ENCODE measurements around the gene JMJD4.

Gene JMJD4

DNA sequence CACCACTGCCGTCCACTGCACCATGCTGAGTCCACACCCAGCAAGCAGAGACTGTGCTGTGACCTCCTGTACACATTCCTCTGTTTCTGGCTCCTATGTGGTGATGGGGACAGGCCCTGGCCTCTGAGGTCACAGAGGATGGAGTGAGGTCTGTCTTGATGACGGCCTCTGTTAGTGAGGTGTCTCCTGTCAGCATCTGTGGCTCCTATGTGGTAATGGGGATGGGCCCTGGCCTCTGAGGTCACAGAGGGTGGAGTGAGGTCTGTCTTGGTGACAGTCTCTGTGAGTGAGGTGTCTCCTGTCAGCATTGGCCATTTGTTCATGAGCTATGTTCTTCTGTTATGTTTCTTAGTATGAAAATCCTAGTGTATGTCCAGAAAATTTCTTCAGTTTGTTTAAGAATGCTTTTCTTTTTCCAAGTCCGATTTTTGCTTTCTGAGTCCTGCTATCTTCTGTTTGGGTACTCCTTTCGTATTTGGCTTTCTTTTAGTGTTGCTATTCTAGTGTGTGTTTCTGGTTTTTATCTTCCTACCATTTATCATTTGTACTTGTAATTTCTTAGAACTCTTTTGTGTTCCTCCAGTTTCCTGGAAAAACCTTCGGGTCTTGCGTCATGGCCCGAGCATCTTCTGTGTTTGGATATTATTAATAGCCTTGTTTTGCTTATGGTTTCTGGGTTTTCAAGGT is 13.5 kb upstream of the JMJD4 start:
- no peak for DNase-seq

- DNase-seq: no peak
Measured at GRCh38 chr1:227747948-227748495, 12.9 kb upstream of the JMJD4 start.

- no peak for DNase-seq
Measured at GRCh38 chr1:227747382-227747781, 12.3 kb upstream of the JMJD4 start.

- DNase-seq: no peak
Measured at GRCh38 chr1:227746676-227747075, 11.6 kb upstream of the JMJD4 start.

DNA sequence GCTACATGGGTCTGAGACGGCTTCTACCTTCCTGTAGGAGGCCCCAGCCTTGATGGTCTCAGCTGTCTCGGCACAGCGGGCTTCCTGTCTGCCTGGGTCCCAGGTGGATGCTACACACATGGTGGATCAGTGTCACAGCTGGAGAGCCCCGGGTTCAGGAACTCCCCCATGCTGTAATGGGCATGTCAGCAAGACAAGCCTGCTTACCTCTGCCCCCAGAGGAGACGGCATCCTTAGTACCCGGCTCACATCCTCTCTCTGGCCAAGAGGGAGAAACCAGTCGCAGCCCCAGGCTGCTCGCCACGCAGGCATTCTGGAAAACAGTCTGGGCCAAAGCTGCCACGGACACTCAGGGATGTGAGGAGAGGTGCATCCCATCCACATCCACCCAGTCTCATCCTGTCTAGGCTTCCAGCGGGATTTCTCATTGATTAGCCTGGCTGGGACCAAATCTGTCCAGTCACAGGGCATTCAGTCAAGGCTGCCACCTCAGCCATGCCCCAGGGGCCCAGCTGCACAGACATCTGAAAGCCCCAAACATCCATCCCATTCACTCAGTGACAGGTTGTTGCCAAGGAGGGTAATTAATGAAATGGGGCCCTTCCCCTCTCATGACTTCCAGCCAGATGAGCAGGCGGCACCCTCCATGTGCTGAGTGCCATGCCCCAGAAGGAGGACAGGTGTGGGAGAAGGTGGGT is 10.6 kb upstream of the JMJD4 start:
- DNase-seq: no peak

GRCh38 chr1:227744668-227745067 is 9.6 kb upstream of the JMJD4 start:
- no peak for DNase-seq

DNA sequence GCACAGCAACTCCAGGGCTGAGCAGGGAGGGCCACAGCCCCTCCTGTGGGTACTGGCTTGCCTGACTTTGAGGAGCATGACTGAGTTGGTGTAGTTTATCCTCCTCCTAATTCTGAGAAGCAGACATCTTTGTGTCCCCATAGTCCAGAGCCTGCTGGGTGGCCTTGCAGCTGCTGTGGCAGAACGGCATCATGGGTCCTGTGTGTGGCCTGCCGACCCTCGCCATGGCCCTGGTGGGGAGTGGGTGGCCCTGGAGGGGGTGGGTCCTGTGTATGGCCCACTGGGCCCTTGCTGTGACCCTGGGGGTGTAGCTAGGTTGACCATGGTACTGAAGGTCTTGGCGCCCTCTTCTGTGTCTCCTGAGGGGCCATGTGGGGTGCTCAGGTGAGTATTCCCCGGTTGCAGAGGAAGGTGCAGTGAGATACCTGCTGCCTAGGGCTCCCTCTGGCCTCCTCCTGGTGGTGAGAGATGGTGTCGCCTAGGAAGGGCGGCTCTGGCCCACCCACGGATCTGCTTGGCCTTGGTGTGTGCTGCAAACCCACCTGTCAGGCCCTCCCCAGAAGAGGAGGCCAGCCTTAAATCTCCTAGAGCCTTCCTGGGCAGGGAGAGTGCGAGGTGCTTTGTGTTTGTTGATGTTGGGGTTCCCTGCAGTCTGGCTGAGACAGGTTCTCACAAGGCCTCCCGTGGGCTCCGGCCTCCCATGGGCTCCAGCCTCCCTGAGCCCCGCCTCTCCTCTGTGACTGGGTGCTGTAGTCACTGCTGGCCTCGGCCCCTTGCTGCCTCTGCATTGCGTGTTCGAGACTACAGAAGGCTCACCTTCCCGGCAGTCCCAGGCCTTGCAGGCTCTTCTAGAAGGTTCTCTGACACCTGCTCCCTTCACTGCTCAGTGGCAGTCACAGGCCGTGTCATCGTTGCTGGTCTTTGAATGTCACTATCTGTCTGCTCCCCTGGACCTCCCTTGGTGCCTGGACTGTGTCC is 7.9 kb upstream of the JMJD4 start:
- DNase-seq: no peak

DNA sequence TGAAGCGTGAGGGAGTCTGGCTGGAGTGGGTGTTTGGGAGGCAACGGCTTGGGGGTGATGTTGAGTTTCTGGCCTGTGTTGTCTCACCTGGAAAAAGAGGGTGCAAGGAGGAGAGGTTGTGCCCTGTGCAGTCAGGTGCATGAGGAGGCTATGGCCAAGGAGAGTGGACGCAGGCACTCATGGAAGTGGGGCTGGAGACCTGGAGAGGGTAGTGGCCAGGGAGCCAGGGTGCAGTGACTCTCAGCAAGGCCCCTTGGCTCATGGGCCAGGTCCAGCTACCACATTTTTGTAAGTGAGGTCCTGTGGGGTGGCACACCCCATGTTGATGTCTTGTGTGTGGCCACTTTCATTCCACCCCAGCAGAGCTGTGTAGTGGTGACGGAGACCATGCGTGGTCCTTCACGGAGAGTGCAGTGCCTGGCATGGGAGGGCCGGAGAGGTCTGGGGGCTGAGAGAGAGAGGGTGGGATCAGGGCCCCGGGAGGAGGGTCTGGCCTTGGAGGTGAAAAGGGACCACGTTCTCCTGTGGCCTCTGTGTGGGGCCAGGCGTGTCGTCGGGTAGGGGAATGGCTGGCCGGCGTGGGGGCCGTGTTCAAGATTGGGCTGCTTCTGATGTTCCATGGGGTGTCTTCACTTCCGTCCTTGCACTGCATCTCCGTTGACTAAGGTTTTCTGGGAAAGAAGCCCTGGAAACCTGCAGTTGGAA is 6.2 kb upstream of the JMJD4 start:
- DNase-seq: no peak

DNA sequence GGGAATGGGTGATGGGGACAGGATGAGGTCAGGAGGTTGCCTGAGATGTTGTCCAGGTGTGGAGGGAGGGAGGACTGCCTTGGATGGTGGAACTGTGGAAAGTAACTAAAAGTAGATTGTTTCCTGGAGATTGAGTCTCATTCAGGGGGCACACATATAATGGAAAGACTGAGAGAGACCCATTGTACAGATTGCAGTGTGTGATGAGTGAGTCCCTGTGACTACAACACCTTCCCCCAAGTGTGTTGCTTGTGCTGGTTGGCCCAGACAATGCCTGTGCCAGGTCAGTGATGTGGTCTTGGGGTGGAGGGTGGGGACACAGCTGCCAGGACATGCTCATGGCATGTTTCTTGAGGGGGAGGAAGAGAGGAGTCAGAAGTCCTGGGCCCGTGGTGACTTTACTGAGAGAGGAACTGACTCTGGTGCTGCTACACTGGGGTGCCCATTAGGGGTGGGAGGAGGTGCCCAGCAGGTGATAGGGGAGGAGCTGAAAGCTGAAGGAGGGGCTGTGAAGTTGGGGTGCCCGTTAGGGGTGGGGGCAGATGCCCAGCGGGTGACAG is 5.4 kb upstream of the JMJD4 start:
- DNase-seq: no peak

GRCh38 chr1:227739636-227740035 is 4.5 kb upstream of the JMJD4 start:
- no peak for DNase-seq

DNA sequence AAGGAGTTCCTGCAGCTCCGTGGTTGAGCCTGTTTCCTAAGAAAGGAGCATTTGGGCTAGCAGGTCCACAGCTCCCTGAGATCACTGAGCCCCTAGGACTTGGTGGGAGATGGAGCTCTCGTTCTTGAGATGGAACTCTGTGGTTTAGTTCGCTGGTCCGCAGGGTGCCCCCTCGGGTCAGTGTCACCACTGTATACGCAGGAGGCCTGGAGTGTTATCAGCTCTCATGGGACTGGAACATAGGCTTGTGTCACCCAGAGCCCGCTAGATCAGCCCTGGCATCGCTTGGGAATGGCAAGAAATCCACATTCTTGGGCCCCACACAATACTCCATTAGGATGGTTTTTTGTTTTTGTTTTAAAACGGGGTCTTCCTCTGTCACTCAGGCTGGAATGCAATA is 3.7 kb upstream of the JMJD4 start:
- no peak for DNase-seq

GRCh38 chr1:227736814-227737432 is 1.8 kb upstream of the JMJD4 start:
- DNase-seq: no peak

- DNase-seq: no peak
Measured at GRCh38 chr1:227735539-227736285, 610 bp upstream of the JMJD4 start.

GRCh38 chr1:227734546-227734855 is 601 bp downstream of the JMJD4 start:
- no peak for DNase-seq

GRCh38 chr1:227733751-227734545 is 1.2 kb downstream of the JMJD4 start:
- DNase-seq: no peak

DNA sequence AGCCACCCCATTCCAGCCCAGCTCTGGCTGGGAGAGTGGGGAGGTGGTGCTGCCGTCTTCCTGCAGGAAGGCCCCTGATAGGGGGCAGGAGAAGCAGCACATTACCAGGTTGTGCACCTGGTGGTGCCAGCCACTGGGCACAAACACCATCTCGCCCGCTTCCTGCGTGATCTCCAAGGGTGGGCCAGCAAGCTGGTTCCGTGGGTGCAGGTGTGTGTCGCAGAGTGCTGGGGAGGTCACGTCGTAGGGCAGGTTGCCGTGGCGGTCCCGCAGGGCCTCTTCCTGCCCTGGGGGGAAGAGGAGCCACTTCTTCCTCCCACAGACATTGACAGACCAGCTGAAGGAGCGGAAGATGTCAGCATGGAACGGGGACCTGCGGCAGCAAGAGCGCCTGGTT is 1.8 kb downstream of the JMJD4 start:
- DNase-seq: no peak

DNA sequence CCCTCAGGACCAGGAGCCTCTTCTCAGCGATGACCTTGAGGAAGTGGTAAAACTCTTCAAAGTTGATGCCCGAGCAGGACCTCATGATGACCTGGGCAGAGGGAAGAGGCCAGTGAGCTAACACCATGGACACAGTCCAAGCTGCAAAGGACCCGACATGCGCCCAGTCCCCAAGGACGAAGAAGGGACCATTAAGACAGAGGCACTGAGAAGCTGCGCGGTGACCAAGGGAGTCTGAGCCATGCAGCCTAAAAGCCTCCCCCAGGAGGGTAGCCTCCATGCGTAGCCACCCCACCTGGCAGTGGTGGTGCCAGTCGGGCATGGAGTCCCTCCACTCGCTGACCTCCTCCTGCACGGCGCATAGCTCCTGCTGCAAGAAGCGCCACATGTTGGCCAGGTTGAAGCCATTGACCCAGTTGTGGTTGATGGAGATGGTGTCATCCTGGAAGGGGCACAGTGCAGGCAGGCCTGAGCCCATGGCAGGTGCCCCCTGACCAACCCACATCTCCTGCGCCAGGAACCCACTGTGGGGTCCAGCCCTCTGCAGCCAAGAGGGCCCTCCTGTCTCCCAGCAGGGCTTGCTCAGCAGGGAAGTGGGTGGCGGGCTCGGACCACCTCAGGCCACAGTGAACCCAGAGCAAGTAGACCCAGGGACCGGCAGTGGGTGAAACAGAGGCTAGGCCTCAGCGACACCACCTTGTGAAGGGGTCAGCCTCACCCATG is 2.4 kb downstream of the JMJD4 start:
- no peak for DNase-seq

DNA sequence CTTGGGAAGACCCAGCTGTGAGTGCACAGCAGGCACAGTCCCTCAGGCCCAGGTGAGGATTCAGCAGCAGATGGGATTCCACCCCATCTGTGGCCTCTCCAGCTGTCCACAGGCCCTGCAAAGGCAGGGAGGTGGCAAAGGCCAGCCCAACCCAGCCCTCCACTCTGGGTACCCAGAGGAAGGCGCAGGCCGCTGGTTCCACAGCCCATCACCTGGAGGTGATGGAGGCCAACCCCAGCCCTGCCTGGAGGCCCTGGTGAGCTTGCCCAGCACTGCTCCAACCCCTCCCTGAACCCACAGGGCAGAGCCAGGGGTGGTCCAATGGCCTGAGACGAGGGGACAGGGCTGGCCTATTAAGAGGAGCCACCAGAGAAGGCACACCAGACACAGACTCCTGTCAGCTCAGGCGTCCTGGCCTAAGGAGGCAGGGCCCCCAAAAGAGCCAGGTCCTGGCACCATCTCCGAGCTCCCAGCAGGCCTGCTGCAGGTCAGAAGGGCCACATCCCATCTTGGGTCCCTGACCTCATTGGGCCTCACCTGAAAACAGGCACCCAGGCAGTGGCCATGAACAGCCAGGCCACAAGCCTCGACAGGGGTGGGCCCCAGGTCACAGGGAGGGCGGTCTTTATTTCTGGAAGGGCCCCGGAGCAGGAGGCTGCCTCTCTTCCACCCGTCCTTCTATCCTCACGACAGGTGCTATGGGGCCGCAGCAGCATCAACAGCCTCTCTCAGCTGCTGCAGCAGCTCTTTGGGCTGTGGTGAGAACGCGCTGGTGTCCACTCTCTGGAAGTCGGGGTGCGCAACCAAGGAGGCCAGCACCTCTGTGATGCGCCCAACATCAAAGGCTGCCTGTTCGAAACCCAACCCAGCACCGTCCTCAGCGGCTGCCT is 3.2 kb downstream of the JMJD4 start:
- DNase-seq: no peak

DNA sequence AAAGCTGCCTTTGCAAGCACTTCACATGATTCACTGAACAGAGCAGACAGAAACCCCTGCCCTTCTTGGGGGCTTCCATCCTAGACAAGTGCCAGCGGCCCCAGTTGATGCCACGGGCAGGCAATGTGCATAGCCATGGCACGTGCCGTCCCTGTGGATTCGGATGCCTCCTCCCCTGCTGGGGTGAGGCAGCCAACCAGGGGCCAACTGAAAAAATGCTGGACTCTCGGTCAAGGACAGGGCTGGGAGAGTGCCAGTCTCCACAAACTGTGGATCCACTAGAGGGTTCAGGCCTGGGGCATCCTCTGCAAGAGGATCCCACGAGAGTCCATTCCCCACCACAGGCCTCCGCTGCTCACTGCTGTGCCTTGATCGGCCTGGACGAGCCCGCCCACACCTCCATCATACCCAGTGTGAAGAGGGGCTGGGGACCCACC is 3.8 kb downstream of the JMJD4 start:
- no peak for DNase-seq
